HCT116 (cell line): ENCODE data around the gene COMMD10. TPM values are rescaled to one million over a fixed set of nuclear protein-coding genes. Genes with fewer than 3 reads are reported as not detected.

Experiments
- ATAC-seq: fragments of 200-7000 bp; cut with Tn5 transposase; 2 replicates; pipeline ENCODE4 v1.9.1; 2020; ENCODE audit warnings: mild to moderate bottlenecking, moderate library complexity
- BruUV-seq: library from RNA; stranded (reverse); fragments of 400-500 nt; replicated peaks from 2 replicates; lab custom pipeline; 2021; lab: Mats Ljungman, UMichigan
- CTCF ChIA-PET: fragments of 300-600 bp; sonication (Branson Sonifier 250); formaldehyde crosslinking; loops from one replicate; lab custom pipeline; 2021; ENCODE audit warnings: antibody characterized with exemption; lab: Charles Lee
- POLR2A ChIA-PET: fragments of 300-600, 350-600 bp; sonication (Branson Sonifier 250); formaldehyde crosslinking; loops from one replicate; lab custom pipeline; 2021; ENCODE audit warnings: antibody characterized with exemption; lab: Charles Lee
- RAD21 ChIA-PET, 2 experiments: fragments of 300-600 bp; sonication (Branson Sonifier 250); formaldehyde crosslinking; loops; one replicate each; lab custom pipeline; 2023; ENCODE audit warnings: low total read pairs in 2 of 2; ENCODE audit not compliant: uncharacterized antibody in 2 of 2, unreplicated experiment in 2 of 2, low non-redundant PET in 1 of 2; lab: Charles Lee
- DNase-seq: peaks from one replicate; pipeline ENCODE4 v3.0.0-alpha.2; 2010; ENCODE audit warnings: low read depth, low spot score
- H2AFZ ChIP-seq: fragments of 200-600 bp; shearing (Covaris generic), sonication (generic); 2 replicates; pipeline ENCODE4 v1.6.1; 2017; ENCODE audit warnings: low read depth, mixed run types, mixed read lengths, antibody characterized with exemption, low read length; ENCODE audit not compliant: poor library complexity, severe bottlenecking
- H3K27ac ChIP-seq: 2 replicates; pipeline ENCODE4 v1.5.1; 2012; ENCODE audit warnings: low read depth, low read length
- H3K27me3 ChIP-seq: fragments of 200-600 bp; sonication (generic); 2 replicates; pipeline ENCODE4 v1.6.1; 2016; ENCODE audit warnings: mixed run types, low read length, mixed read lengths; ENCODE audit not compliant: insufficient read depth
- H3K36me3 ChIP-seq, 2 experiments: fragments of 200-500 bp in 1 of 2; fragments of 200-600 bp in 1 of 2; sonication (Bioruptor generic) in 1 of 2; sonication (generic) in 1 of 2; 2 replicates each; pipeline versions ENCODE4 v1.5.1 to v1.6.1; 2014 to 2016; ENCODE audit warnings: low read length in 2 of 2, inconsistent platforms in 1 of 2, mixed read lengths in 1 of 2, mixed run types in 1 of 2; ENCODE audit not compliant: insufficient read depth in 2 of 2, control insufficient read depth in 1 of 2
- H3K4me1 ChIP-seq, 2 experiments: fragments of 200-600 bp in 1 of 2; sonication (generic) in 1 of 2; 2 replicates each; pipeline versions ENCODE4 v1.5.1 to v1.6.1; 2012 to 2017; ENCODE audit warnings: low read length in 2 of 2, inconsistent platforms in 1 of 2, mild to moderate bottlenecking in 1 of 2, mixed read lengths in 1 of 2, mixed run types in 1 of 2, moderate library complexity in 1 of 2; ENCODE audit not compliant: insufficient read depth in 2 of 2, control insufficient read depth in 1 of 2
- H3K4me2 ChIP-seq: fragments of 200-600 bp; sonication (generic); 2 replicates; pipeline ENCODE4 v1.6.1; 2017; ENCODE audit warnings: mixed run types, low read length, mixed read lengths
- H3K4me3 ChIP-seq, 2 experiments: fragments of 200-600 bp in 1 of 2; sonication (generic) in 1 of 2; replicated peaks in 1 of 2; 2 replicates each; pipeline ENCODE4 v1.5.1; 2011 to 2016; ENCODE audit warnings: low read length in 2 of 2, control low read depth in 1 of 2, low read depth in 1 of 2, mild to moderate bottlenecking in 1 of 2, mixed read lengths in 1 of 2, mixed run types in 1 of 2
- H3K79me2 ChIP-seq: fragments of 200-600 bp; sonication (generic); 2 replicates; pipeline ENCODE4 v1.6.1; 2017; ENCODE audit warnings: mild to moderate bottlenecking, mixed run types, low read length, moderate library complexity, mixed read lengths; ENCODE audit not compliant: insufficient read depth
- H3K9ac ChIP-seq: fragments of 200-600 bp; sonication (generic); 2 replicates; pipeline ENCODE4 v1.6.1; 2016; ENCODE audit warnings: low read length, mixed read lengths
- H3K9me2 ChIP-seq: fragments of 200-600 bp; sonication (generic), shearing (Covaris generic); 2 replicates; pipeline ENCODE4 v1.6.1; 2017; ENCODE audit warnings: mixed run types, mild to moderate bottlenecking, moderate library complexity; ENCODE audit not compliant: insufficient read depth
- H3K9me3 ChIP-seq, 2 experiments: fragments of 200-500 bp in 1 of 2; fragments of 200-600 bp in 1 of 2; sonication (Bioruptor generic) in 1 of 2; sonication (generic) in 1 of 2; 2 replicates each; pipeline ENCODE4 v1.6.1; 2014 to 2017; ENCODE audit warnings: low read length in 2 of 2, mixed read lengths in 2 of 2, inconsistent platforms in 1 of 2, low read depth in 1 of 2, mild to moderate bottlenecking in 1 of 2, mixed run types in 1 of 2, moderate library complexity in 1 of 2; ENCODE audit not compliant: control insufficient read depth in 1 of 2, insufficient read depth in 1 of 2
- H4K20me1 ChIP-seq: fragments of 200-600 bp; sonication (generic), shearing (Covaris generic); 2 replicates; pipeline ENCODE4 v1.6.1; 2017; ENCODE audit warnings: mixed run types, mild to moderate bottlenecking, moderate library complexity; ENCODE audit not compliant: insufficient read depth
- CBX3 ChIP-seq: IDR thresholded peaks from 2 replicates; pipeline ENCODE4 v1.6.1; 2012; ENCODE audit warnings: low read depth
- ELF1 ChIP-seq: IDR thresholded peaks from 2 replicates; pipeline ENCODE4 v1.6.1; 2012; ENCODE audit warnings: low read depth, borderline replicate concordance
- EZH2 ChIP-seq: fragments of 200-600 bp; sonication (generic); IDR thresholded peaks from 2 replicates; pipeline ENCODE4 v1.6.1; 2017; ENCODE audit warnings: antibody characterized with exemption, mixed run types
- POLR2A ChIP-seq: IDR thresholded peaks from 2 replicates; pipeline ENCODE4 v1.7.0; 2011; ENCODE audit warnings: borderline replicate concordance; ENCODE audit not compliant: insufficient read depth, insufficient read length; ENCODE audit errors: extremely low read depth
- SIN3A ChIP-seq: IDR thresholded peaks from 2 replicates; pipeline ENCODE4 v1.6.1; 2012; ENCODE audit warnings: low read depth
- SP1 ChIP-seq: IDR thresholded peaks from 2 replicates; pipeline ENCODE4 v1.6.1; 2012; ENCODE audit warnings: low read depth
- YY1 ChIP-seq: IDR thresholded peaks from 2 replicates; pipeline ENCODE4 v1.6.1; 2011; ENCODE audit warnings: low read length, low read depth, moderate library complexity, mild to moderate bottlenecking; ENCODE audit not compliant: insufficient replicate concordance; ENCODE audit errors: extremely low read depth
- ZNF274 ChIP-seq: fragments of 200-500 bp; sonication (Bioruptor generic); IDR thresholded peaks from 2 replicates; pipeline ENCODE4 v1.6.1; 2014; ENCODE audit warnings: mild to moderate bottlenecking, low read depth, low read length, inconsistent platforms
- intact Hi-C: fragments of 100-400 bp; cut with micrococcal nuclease; formaldehyde crosslinking; loops from 2 replicates; pipeline ENCODE4 v1.10.0; 2022
- total RNA-seq: library from RNA; stranded (reverse); gene quantifications from one replicate; pipeline ENCODE4 v1.2.1, GENCODE V29; 2021; ENCODE audit not compliant: unreplicated experiment
- TF ChIP-seq, protein P1 (sequence below): IDR thresholded peaks from 2 replicates; pipeline ENCODE4 v1.6.1; 2012

Gene COMMD10
- total RNA-seq, 1 experiment from 2014 or later, result 35.3 TPM

- Histone ChIP-seq H3K9ac (no peak overlapping the region), H3K4me3 (no peak overlapping the region), H3K9me2 (no peaks in the 10 kb centered on the region), H3K9me3 (peaks cover 0 to 13% of the 10 kb centered on the region in 2 experiments; a peak in 1 of 4 replicates), H3K27me3 (no peaks in the 10 kb centered on the region), H3K4me2 (no peak overlapping the region), H3K36me3 (no peaks in the 10 kb centered on the region), H2AFZ (no peak overlapping the region), H4K20me1 (no peaks in the 10 kb centered on the region), H3K79me2 (no peaks in the 10 kb centered on the region), H3K27ac (no peak overlapping the region), H3K4me1 (no peaks in the 10 kb centered on the region)
- intact Hi-C loops, result no loop called here
- no TSS peak for BruUV-seq
- CTCF ChIA-PET, result no interaction called here
- RAD21 ChIA-PET, result no interaction called here
- POLR2A ChIA-PET, result no interaction called here
- no peak for ATAC-seq
- TF ChIP-seq SP1 (no peak), CBX3 (peak; percentile 44; the same call in 1 of the 2 replicates)
- DNase-seq, result no peak
These were observed 192.1 kb downstream of the COMMD10 start for GRCh38 chr5:116276952-116277351.

GRCh38 chr5:116280149-116280803 is 195.5 kb downstream of the COMMD10 start:
- CTCF ChIA-PET, result no interaction called here
- Histone ChIP-seq H3K9me3 (peaks cover 0 to 13% of the 10 kb centered on the region in 2 experiments; a peak in 1 of 4 replicates), H3K9ac (no peak overlapping the region)
- DNase-seq, result no peak
- TF ChIP-seq POLR2A (no peak), ELF1 (no peak), ZNF274 (no peak), SIN3A (no peak), EZH2 (no peak), YY1 (no peak)
- TF ChIP-seq, protein P1, sequence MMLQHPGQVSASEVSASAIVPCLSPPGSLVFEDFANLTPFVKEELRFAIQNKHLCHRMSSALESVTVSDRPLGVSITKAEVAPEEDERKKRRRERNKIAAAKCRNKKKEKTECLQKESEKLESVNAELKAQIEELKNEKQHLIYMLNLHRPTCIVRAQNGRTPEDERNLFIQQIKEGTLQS, result no peak
- TF ChIP-seq, all 23 proteins: peak for 0
- BruUV-seq, result no TSS peak
- ATAC-seq, result no peak
- no peaks in the 10 kb centered on the region for H3K4me1 ChIP-seq
- no peak overlapping the region for H3K4me2 ChIP-seq
- no peaks in the 10 kb centered on the region for H3K27me3 ChIP-seq
- H3K79me2 ChIP-seq, result no peaks in the 10 kb centered on the region
- no peaks in the 10 kb centered on the region for H3K9me2 ChIP-seq
- RAD21 ChIA-PET, result no interaction called here
- intact Hi-C loops, result no loop called here
- no peak overlapping the region for H3K4me3 ChIP-seq
- no peak overlapping the region for H3K27ac ChIP-seq
- H3K36me3 ChIP-seq, result no peaks in the 10 kb centered on the region
- no peaks in the 10 kb centered on the region for H4K20me1 ChIP-seq
- POLR2A ChIA-PET, result no interaction called here
- no peak overlapping the region for H2AFZ ChIP-seq
